ENCODE data around the gene KLHL36.

Gene KLHL36

GRCh38 chr16:84643180-84643583 lies 5.1 kb upstream of the KLHL36 start:
- no peak for DNase-seq
- H3K27ac Mint-ChIP-seq = no peak overlapping the region
- no peak for ATAC-seq (replicated peaks)

DNA sequence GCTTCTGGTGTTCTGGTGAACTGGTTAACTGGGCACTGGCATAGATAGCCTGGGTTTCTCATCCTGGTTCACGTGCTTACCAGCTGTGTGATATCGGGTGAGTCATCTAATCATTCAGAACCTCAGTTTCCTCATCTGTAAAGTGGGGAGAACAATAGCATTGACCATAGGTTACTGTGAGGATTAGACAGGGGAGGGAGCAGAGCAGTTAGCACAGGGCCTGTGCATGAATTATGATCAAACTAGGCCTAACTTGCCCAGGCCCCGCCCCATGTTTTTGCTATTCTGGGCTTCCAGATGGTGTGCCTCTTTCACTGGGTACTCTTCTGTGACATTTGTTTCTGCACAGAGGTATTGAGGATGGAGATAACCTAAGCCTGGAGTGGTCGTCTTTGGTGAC lies 4.6 kb upstream of the KLHL36 start:
- Mint-ChIP-seq H3K36me3 (peaks cover 3 to 12% of the 10 kb centered on the region in 2 donors), H3K4me3 (peak overlapping the region in 1 of 2 donors; percentile 2), H3K27me3 (no peaks in the 10 kb centered on the region), H3K4me1 (peaks cover 49 to 64% of the 10 kb centered on the region in 2 donors), H3K9me3 (peaks cover 5% of the 10 kb centered on the region in 2 donors), H3K27ac (no peak overlapping the region)
- peak in 1 of 2 donors; percentile 17 for ATAC-seq (replicated peaks)
- DNase-seq = no peak

More at GRCh38 chr16:84643180-84643583, 5.1 kb upstream of the KLHL36 start:
- peak overlapping the region in 1 of 2 donors; percentile 35 for H3K4me3 Mint-ChIP-seq
- no peaks in the 10 kb centered on the region for H3K27me3 Mint-ChIP-seq
- peaks cover 52 to 68% of the 10 kb centered on the region in 2 donors for H3K4me1 Mint-ChIP-seq
- H3K36me3 Mint-ChIP-seq = peaks cover 3 to 12% of the 10 kb centered on the region in 2 donors
- peaks cover 5% of the 10 kb centered on the region in 2 donors for H3K9me3 Mint-ChIP-seq

DNA sequence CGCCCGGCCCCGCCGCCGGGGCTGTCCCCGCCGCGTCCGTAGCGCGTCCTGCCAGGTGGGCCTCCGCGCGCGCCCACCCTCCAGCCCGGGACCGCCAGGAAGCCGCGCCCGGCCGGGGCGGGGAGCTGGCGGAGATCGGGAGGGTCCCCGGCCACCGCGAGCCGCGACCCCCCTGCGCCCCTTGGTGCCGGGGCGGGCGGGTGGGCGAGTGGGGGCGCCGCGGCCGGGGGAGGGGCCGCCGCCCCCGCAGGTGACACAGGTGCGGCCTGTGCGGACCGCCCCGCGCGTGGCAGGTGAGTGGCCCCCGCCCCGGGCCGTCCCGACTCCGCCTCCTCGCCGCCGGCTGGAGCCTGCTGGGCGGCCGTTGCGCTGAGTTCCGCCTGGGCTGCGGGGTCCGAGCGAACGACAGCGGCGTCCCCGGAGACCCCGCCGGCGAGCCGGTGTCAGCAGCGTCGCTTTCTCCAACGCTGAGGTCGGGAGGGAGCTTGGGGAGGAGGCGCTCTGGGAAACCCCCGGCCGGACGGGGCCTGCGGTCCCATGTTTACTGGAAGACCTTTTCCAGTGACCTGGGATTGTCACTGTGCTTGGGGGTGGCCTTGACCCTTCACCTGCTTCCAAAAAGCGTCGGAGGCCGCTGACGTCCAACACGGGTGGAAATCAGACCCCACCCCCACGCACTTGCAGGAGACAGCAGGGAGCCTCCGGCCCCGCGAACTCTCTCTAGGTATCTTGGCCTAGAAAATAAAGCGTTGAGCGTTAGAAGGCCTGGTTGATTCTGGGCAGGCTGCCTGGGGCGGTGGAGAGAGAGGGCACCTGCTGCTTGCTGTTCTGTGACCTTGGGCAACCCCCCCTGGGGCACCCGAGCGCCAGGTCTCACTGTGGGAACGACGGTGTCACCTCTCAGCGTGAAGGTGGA lies 542 bp downstream of the KLHL36 start:
- peaks cover 31 to 55% of the 10 kb centered on the region in 2 donors for H3K4me1 Mint-ChIP-seq
- DNase-seq (peak; percentile 43), ATAC-seq (replicated peaks) (peak; percentile 78 to 81)
- H3K27me3 Mint-ChIP-seq = no peaks in the 10 kb centered on the region
- no peaks in the 10 kb centered on the region for H3K9me3 Mint-ChIP-seq
- H3K4me3 Mint-ChIP-seq = peak overlapping the region; percentile 83 to 86
- peaks cover 15 to 30% of the 10 kb centered on the region in 2 donors for H3K36me3 Mint-ChIP-seq
- peak overlapping the region; percentile 85 for H3K27ac Mint-ChIP-seq

DNA sequence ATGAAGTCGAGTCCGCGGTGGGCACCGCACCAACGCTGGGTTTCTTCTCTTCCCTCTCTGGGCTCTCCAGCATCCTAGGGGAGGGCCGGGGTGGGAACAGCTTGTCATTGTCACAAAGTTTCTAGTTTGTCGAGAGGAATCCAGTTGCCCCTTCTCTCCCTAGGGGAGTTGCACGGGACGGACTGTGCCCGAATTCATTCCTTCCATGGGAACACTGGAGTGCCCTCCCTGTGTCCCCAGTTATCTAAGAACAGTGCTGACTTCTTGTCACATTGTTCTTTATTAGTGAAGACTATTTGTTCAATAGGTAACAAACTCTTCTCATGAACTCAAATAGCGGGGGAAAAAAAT lies 1.2 kb downstream of the KLHL36 start:
- Mint-ChIP-seq H3K9me3 (no peaks in the 10 kb centered on the region), H3K27ac (peak overlapping the region; percentile 85), H3K27me3 (no peaks in the 10 kb centered on the region), H3K4me1 (peaks cover 29 to 55% of the 10 kb centered on the region in 2 donors), H3K4me3 (peak overlapping the region; percentile 83 to 86), H3K36me3 (peaks cover 17 to 37% of the 10 kb centered on the region in 2 donors)
- DNase-seq = no peak
- no peak for ATAC-seq (replicated peaks)

DNA sequence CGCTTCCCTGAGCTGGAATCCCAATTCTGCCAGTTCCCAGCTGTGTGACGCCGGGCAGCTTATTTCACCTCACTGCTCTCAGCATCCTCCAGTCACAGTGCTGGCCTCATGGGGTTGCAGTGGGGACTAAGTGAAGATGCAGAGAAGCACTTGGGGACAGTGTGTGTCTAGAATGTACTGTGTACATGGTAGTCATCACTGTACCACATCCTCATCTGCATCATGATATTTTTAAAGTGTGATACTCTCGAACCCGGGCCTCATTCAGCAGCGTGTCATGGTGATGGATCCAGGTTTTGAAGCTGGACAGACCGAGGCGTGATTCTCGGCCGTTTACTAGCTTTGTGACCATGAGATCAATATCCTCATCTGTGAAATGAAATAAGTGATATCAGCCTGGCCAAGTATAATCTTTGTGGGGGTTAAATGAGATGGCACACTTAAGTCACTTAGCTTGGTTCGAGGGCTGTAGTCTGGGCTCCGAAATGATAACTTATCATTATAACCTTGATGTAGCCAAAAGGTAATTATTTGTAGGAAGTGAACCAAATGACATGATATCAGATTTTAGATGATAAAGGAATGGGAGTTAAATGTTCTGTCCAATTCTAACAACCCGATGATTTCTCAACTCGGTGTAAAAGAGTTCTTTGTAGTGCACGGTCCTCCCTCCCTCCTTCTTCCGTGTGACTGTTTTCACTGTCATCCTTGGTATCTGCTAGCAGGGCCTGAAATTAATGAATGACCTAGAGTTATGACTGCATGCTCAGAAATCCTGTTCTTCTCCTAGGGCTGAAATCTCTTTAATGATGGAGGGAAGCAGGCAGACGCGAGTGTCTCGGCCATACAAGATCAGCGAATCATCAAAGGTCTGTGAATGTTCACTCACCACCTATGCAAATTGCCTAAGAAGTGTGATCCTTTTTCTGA lies 2.0 kb downstream of the KLHL36 start:
- ATAC-seq (replicated peaks) = no peak
- H3K27me3 Mint-ChIP-seq = no peaks in the 10 kb centered on the region
- peaks cover 24 to 42% of the 10 kb centered on the region in 2 donors for H3K36me3 Mint-ChIP-seq
- peak overlapping the region; percentile 53 to 70 for H3K4me3 Mint-ChIP-seq
- H3K4me1 Mint-ChIP-seq = peaks cover 24 to 59% of the 10 kb centered on the region in 2 donors
- H3K27ac Mint-ChIP-seq = peak overlapping the region; percentile 31
- H3K9me3 Mint-ChIP-seq = no peaks in the 10 kb centered on the region
- no peak for DNase-seq

DNA sequence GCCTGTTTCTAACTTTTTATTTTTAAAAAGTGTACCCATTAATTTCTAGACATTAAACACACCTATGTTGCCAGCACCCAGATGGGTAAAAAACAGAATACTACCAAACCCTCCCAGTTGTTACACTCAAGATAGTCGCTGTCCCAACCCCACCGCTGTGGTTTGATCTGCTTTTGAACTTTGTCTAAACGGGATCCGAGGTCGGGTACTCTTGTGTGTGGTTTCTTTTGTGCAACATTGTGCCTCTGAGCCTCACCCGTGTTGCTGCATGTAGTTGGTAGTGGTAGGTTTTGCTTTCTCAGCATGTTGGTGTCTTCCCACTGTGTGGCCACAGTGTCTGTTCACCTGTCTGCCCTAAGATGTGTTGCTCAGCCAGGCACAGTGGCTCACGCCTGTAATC lies 4.3 kb downstream of the KLHL36 start:
- no peak for ATAC-seq (replicated peaks)
- Mint-ChIP-seq H3K27me3 (no peaks in the 10 kb centered on the region), H3K27ac (no peak overlapping the region), H3K9me3 (no peaks in the 10 kb centered on the region), H3K4me3 (no peak overlapping the region), H3K36me3 (peaks cover 38 to 56% of the 10 kb centered on the region in 2 donors), H3K4me1 (peaks cover 29 to 74% of the 10 kb centered on the region in 2 donors)
- DNase-seq = no peak

DNA sequence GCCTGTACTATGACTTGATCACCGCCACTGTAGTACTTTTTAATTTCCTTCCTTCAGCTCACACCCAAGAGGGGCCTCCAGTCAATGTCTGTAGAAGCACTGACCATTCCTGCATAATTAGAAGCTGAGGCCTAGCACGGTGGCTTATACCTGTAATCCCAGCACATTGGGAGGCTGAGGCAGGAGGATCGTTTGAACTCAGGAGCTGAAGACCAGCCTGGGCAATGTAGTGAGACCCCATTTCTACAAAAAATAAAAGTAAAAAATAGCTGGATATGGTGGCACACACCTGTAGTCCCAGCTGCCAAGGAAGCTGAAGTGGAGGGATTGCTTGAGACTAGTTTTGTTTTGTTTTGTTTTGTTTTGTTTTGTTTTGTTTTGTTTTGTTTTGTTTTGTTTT lies 5.9 kb downstream of the KLHL36 start:
- Mint-ChIP-seq H3K9me3 (no peaks in the 10 kb centered on the region), H3K4me3 (no peak overlapping the region)

DNA sequence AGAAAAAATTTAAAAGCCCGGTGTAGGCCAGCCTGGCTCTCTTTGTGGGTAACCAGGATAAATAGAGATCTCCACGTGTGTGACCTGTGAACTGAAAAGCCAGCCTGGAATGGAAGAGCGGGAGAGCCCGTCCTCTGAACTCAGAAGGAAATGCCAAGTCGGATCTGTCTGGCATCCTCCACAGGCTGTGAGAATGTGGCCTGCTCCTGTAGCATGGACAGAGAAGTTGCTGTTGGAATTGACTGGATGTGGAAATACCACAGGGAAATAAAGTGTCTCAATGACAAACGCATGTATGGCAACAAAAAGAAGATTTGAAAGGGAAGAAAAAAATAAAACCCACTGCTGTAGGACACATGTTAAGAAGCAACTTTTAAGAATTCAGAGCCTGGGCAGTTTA lies 6.7 kb downstream of the KLHL36 start:
- Mint-ChIP-seq H3K9me3 (no peaks in the 10 kb centered on the region), H3K36me3 (peaks cover 54 to 73% of the 10 kb centered on the region in 2 donors), H3K27me3 (no peaks in the 10 kb centered on the region), H3K4me1 (peaks cover 21 to 59% of the 10 kb centered on the region in 2 donors), H3K4me3 (no peak overlapping the region), H3K27ac (peak overlapping the region; percentile 37)
- DNase-seq (no peak), ATAC-seq (replicated peaks) (no peak)

More for the DNA sequence above, 5.9 kb downstream of the KLHL36 start:
- Mint-ChIP-seq H3K27ac (no peak overlapping the region), H3K4me1 (peaks cover 25 to 64% of the 10 kb centered on the region in 2 donors), H3K27me3 (no peaks in the 10 kb centered on the region), H3K36me3 (peaks cover 49 to 70% of the 10 kb centered on the region in 2 donors)
- DNase-seq (no peak), ATAC-seq (replicated peaks) (no peak)

DNA sequence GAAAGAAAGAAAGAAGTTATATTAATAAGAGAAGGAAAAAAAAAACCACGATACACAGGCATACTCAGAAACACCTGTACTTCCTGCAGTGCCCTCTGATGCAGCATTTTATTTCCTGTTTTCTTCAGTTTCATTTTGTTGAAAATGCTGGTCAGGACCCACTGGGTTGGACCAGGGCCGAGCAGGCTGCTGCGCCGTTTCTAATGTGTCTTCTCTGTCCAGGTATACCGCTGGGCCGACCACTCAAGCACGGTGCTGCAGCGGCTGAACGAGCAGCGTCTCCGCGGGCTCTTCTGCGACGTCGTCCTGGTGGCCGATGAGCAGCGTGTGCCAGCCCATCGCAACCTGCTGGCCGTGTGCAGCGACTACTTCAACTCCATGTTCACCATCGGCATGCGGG lies 8.3 kb downstream of the KLHL36 start:
- DNase-seq = no peak
- no peaks in the 10 kb centered on the region for H3K27me3 Mint-ChIP-seq
- peak; percentile 75 to 76 for ATAC-seq (replicated peaks)
- H3K27ac Mint-ChIP-seq = peak overlapping the region; percentile 84
- H3K9me3 Mint-ChIP-seq = no peaks in the 10 kb centered on the region
- peaks cover 18 to 52% of the 10 kb centered on the region in 2 donors for H3K4me1 Mint-ChIP-seq
- H3K4me3 Mint-ChIP-seq = peak overlapping the region; percentile 10 to 72
- peaks cover 58 to 73% of the 10 kb centered on the region in 2 donors for H3K36me3 Mint-ChIP-seq

DNA sequence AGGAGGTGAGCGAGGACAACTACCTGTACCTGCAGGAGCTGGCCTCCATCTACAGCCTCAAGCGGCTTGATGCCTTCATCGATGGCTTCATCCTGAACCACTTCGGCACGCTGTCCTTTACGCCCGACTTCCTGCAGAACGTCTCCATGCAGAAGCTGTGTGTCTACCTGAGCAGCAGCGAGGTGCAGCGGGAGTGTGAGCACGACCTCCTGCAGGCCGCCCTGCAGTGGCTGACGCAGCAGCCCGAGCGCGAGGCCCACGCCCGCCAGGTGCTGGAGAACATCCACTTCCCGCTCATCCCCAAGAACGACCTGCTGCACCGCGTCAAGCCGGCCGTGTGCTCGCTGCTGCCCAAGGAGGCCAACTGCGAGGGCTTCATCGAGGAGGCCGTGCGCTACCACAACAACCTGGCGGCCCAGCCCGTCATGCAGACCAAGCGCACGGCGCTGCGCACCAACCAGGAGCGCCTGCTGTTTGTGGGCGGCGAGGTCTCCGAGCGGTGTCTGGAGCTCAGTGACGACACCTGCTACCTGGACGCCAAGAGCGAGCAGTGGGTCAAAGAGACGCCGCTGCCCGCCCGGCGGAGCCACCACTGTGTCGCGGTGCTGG lies 9.0 kb downstream of the KLHL36 start:
- DNase-seq = no peak
- Mint-ChIP-seq H3K4me3 (no peak overlapping the region), H3K36me3 (peaks cover 61 to 77% of the 10 kb centered on the region in 2 donors), H3K27me3 (no peaks in the 10 kb centered on the region), H3K27ac (no peak overlapping the region), H3K9me3 (no peaks in the 10 kb centered on the region), H3K4me1 (peaks cover 21 to 56% of the 10 kb centered on the region in 2 donors)
- no peak for ATAC-seq (replicated peaks)

DNA sequence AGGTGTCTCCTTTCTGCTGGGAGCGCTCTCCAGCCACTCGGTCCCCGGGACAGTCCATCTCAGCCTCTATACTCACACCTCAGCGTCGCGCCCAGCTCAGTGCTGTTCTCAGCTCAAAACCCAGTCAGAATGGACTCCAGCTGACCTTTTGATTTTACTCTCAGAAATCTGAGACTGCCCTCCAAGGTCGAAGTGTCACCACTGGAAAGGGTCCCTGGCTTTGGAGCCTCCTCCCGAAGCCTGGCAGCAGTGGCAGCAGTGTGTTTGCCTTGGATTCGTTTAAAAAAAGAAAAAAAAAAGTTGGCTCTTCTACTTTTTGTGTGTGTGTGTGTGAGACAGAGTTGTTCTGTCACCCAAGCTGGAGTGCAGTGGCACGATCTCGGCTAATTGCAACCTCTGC lies 10.4 kb downstream of the KLHL36 start:
- Mint-ChIP-seq H3K27me3 (no peaks in the 10 kb centered on the region), H3K4me3 (no peak overlapping the region), H3K4me1 (peaks cover 26 to 60% of the 10 kb centered on the region in 2 donors), H3K9me3 (no peaks in the 10 kb centered on the region), H3K27ac (peak overlapping the region; percentile 31), H3K36me3 (peaks cover 67 to 82% of the 10 kb centered on the region in 2 donors)
- no peak for ATAC-seq (replicated peaks)
- DNase-seq = no peak

GRCh38 chr16:84659656-84660300 lies 11.5 kb downstream of the KLHL36 start:
- no peaks in the 10 kb centered on the region for H3K27me3 Mint-ChIP-seq
- no peaks in the 10 kb centered on the region for H3K9me3 Mint-ChIP-seq
- H3K4me3 Mint-ChIP-seq = no peak overlapping the region
- peaks cover 32 to 60% of the 10 kb centered on the region in 2 donors for H3K4me1 Mint-ChIP-seq
- DNase-seq (no peak), ATAC-seq (replicated peaks) (no peak)
- peaks cover 72 to 85% of the 10 kb centered on the region in 2 donors for H3K36me3 Mint-ChIP-seq
- no peak overlapping the region for H3K27ac Mint-ChIP-seq

- Mint-ChIP-seq H3K9me3 (no peaks in the 10 kb centered on the region), H3K4me3 (no peak overlapping the region), H3K27me3 (no peaks in the 10 kb centered on the region), H3K27ac (no peak overlapping the region), H3K4me1 (peaks cover 31 to 53% of the 10 kb centered on the region in 2 donors), H3K36me3 (peaks cover 69 to 82% of the 10 kb centered on the region in 2 donors)
- DNase-seq = no peak
- no peak for ATAC-seq (replicated peaks)
Observed at GRCh38 chr16:84660973-84661372, 12.7 kb downstream of the KLHL36 start.

Data from stimulated activated naive B cell treated with anti-CD40 and anti-IgM and Interleukin-4, amounts not matched to agents 10 μg/mL and 1 μg/mL and 100 μg/mL, for 72 hours (primary cell).